NB4 (cell line): ENCODE measurements around the gene MAD1L1.

ENCODE experiments used
- MYC ChIP-seq: IDR thresholded peaks from 2 replicates; pipeline ENCODE4 v1.6.1; 2011; ENCODE audit warnings: low read depth, low read length
- POLR2A ChIP-seq: IDR thresholded peaks from 2 replicates; pipeline ENCODE4 v1.6.1; 2011; ENCODE audit warnings: mild to moderate bottlenecking; ENCODE audit not compliant: insufficient read length; ENCODE audit errors: extremely low read depth
- TF ChIP-seq, protein P1 (sequence below): IDR thresholded peaks from one replicate; pipeline ENCODE4 v1.5.1; 2012; ENCODE audit warnings: low read depth, low read length
- TF ChIP-seq, protein P2 (sequence below): IDR thresholded peaks from 2 replicates; pipeline ENCODE4 v1.6.1; 2011; ENCODE audit warnings: low read depth, low read length

DNA sequence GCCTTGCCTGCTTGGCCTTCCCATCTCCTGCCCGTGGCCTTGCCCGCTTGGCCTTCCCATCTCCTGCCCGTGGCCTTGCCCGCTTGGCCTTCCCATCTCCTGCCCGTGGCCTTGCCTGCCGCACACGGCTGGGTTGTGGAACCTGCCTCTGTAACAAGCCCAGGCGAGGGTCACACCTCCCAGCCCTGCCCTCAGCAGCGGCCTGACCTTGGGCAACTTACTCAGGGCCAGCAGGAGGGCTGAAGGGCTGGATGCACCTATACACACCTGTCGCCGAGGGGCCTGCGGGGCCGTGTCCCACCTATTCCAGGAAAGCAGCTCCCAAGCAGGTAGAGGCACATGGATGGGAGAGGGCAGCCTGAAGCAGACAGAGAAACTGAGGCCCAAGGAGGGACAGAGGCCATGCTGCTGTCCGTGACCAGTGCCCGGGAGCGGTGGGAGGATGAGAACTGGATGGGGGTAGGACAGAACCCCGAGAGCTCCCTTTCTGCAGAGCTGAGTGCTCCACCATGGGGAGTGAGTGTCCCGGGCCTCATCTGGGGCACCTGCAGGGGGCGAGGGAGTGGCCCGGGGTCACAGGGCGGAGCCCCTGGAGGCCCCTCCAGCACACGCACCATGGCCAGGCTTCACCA lies 285.0 kb downstream of the MAD1L1 start:
- TF ChIP-seq, protein P1, sequence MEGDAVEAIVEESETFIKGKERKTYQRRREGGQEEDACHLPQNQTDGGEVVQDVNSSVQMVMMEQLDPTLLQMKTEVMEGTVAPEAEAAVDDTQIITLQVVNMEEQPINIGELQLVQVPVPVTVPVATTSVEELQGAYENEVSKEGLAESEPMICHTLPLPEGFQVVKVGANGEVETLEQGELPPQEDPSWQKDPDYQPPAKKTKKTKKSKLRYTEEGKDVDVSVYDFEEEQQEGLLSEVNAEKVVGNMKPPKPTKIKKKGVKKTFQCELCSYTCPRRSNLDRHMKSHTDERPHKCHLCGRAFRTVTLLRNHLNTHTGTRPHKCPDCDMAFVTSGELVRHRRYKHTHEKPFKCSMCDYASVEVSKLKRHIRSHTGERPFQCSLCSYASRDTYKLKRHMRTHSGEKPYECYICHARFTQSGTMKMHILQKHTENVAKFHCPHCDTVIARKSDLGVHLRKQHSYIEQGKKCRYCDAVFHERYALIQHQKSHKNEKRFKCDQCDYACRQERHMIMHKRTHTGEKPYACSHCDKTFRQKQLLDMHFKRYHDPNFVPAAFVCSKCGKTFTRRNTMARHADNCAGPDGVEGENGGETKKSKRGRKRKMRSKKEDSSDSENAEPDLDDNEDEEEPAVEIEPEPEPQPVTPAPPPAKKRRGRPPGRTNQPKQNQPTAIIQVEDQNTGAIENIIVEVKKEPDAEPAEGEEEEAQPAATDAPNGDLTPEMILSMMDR: no peak
- TF ChIP-seq POLR2A (no peak), MYC (no peak)
- TF ChIP-seq, protein P2, sequence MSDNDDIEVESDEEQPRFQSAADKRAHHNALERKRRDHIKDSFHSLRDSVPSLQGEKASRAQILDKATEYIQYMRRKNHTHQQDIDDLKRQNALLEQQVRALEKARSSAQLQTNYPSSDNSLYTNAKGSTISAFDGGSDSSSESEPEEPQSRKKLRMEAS: no peak
